GM18499 (cell line): ENCODE measurements around the gene CXCL8.

Experiments used
- ATAC-seq: cut with Tn5 transposase; IDR thresholded peaks from one replicate; pipeline ENCODE4 v1.9.1; 2021; ENCODE audit warnings: moderate number of reproducible peaks; ENCODE audit not compliant: insufficient read depth, unreplicated experiment

CXCL8 gene

DNA sequence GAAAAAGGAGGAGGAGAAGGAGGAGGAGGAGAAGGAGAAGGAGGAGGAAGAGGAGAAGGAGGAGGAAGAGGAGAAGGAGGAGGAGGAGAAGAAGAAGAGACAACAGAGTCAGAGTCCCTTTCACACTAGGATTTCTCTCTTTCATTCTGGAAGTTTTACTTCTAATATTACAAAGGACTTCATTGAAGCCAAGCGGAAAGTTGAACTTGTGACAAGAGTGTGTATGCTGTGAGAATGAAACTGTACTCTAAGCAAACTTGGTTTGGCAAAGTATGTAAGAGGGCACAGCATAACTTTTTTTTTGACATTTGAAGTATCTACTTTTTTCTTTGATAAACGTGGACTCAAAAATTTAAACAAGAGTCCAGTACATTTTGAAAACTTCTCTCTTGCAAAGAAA lies 48.0 kb downstream of the CXCL8 start:
- no peak for ATAC-seq
